HG02981 (cell line): ENCODE results near the gene CAMK1D.

ENCODE experiments used
- ATAC-seq: cut with Tn5 transposase; IDR thresholded peaks from one replicate; pipeline ENCODE4 v1.9.1; 2021; ENCODE audit warnings: mild to moderate bottlenecking, moderate library complexity; ENCODE audit not compliant: unreplicated experiment

CAMK1D gene

GRCh38 chr10:12369982-12370381 is 20.6 kb downstream of the CAMK1D start:
- no peak for ATAC-seq

- no peak for ATAC-seq
Observed at GRCh38 chr10:12372846-12373245, 23.5 kb downstream of the CAMK1D start.

- no peak for ATAC-seq
Observed at GRCh38 chr10:12375076-12375504, 25.7 kb downstream of the CAMK1D start.

- no peak for ATAC-seq
Observed at GRCh38 chr10:12376211-12376610, 26.9 kb downstream of the CAMK1D start.

GRCh38 chr10:12377658-12378290 is 28.4 kb downstream of the CAMK1D start:
- no peak for ATAC-seq

- no peak for ATAC-seq
Observed at GRCh38 chr10:12380999-12381398, 31.7 kb downstream of the CAMK1D start.

- no peak for ATAC-seq
Observed at GRCh38 chr10:12381536-12382156, 32.3 kb downstream of the CAMK1D start.

GRCh38 chr10:12382157-12382548 is 32.8 kb downstream of the CAMK1D start:
- no peak for ATAC-seq

GRCh38 chr10:12382956-12383531 is 33.7 kb downstream of the CAMK1D start:
- no peak for ATAC-seq

GRCh38 chr10:12384906-12385305 is 35.6 kb downstream of the CAMK1D start:
- ATAC-seq, result no peak

GRCh38 chr10:12387561-12388210 is 38.3 kb downstream of the CAMK1D start:
- no peak for ATAC-seq

GRCh38 chr10:12388671-12389070 is 39.3 kb downstream of the CAMK1D start:
- no peak for ATAC-seq

- no peak for ATAC-seq
Observed at GRCh38 chr10:12389154-12389734, 39.9 kb downstream of the CAMK1D start.

GRCh38 chr10:12390733-12391132 is 41.4 kb downstream of the CAMK1D start:
- ATAC-seq, result no peak

GRCh38 chr10:12391206-12391605 is 41.9 kb downstream of the CAMK1D start:
- no peak for ATAC-seq

GRCh38 chr10:12393831-12394230 is 44.5 kb downstream of the CAMK1D start:
- no peak for ATAC-seq

- no peak for ATAC-seq
Observed at GRCh38 chr10:12394241-12395033, 45.1 kb downstream of the CAMK1D start.

GRCh38 chr10:12396093-12396492 is 46.7 kb downstream of the CAMK1D start:
- ATAC-seq, result no peak

GRCh38 chr10:12396567-12396966 is 47.2 kb downstream of the CAMK1D start:
- no peak for ATAC-seq

- ATAC-seq, result no peak
Observed at GRCh38 chr10:12397147-12397896, 48.0 kb downstream of the CAMK1D start.
